Measurements from ENCODE around the gene CHML.

- TF ChIP-seq EZH2 (IDR thresholded peaks at IDR 0.05; ENCODE audit: borderline replicate concordance, low read length) (no peak), CTCF (conservative IDR thresholded peaks at IDR 0.05 in 1 of 2, IDR thresholded peaks at IDR 0.05 in 1 of 2; ENCODE audit: extremely low read depth in 1 of 2, insufficient read depth in 1 of 2, low read depth in 1 of 2, low read length in 2 of 2) (no peak)
These were observed 47.0 kb downstream of the CHML start for GRCh38 chr1:241593186-241593585.
